Large intestine (tissue), 3 donors: ENCODE measurements around the gene CMBL. TPM values are rescaled to one million over a fixed set of nuclear protein-coding genes. Genes with fewer than 3 reads are reported as not detected.

Experiments
- DNase-seq, 2 donors: peaks; one replicate each; pipeline versions ENCODE4 v3.0.0 to v3.0.0-alpha.2; 2013
- H3K27ac ChIP-seq: one replicate; pipeline ENCODE4 v1.5.1; 2013; ENCODE audit warnings: low read length
- H3K27me3 ChIP-seq: 2 replicates; pipeline ENCODE4 v1.6.1; 2013; ENCODE audit warnings: low read length; ENCODE audit not compliant: control insufficient read depth, insufficient read depth
- H3K36me3 ChIP-seq: 2 replicates; pipeline ENCODE4 v1.6.1; 2013; ENCODE audit warnings: low read length; ENCODE audit not compliant: control insufficient read depth, insufficient read depth
- H3K4me1 ChIP-seq: one replicate; pipeline ENCODE4 v1.6.1; 2013; ENCODE audit warnings: low read length; ENCODE audit not compliant: control insufficient read depth, insufficient read depth
- H3K4me3 ChIP-seq: one replicate; pipeline ENCODE4 v1.5.1; 2013; ENCODE audit warnings: low read length
- H3K9me3 ChIP-seq: one replicate; pipeline ENCODE4 v1.6.1; 2013; ENCODE audit warnings: mild to moderate bottlenecking, low read depth, low read length, moderate library complexity; ENCODE audit not compliant: control insufficient read depth
- WGBS: methylation state at CpG from one replicate; pipeline ENCODE4 v1.1.5; 2013; ENCODE audit warnings: low lambda C conversion rate; ENCODE audit not compliant: insufficient coverage; 5-methylcytosine and 5-hydroxymethylcytosine counted together
- polyA plus RNA-seq: library from polyadenylated mRNA; unstranded; fragments of 120-200 nt; gene quantifications from one replicate; pipeline ENCODE4 v1.2.1, GENCODE V29; 2013

The CMBL gene
- polyA plus RNA-seq, 1 donor = 61.2 TPM

GRCh38 chr5:10246761-10247160 is 60.9 kb downstream of the CMBL start:
- whole genome bisulfite sequencing = 100% methylated on average over 2 of the region's 3 CpGs
- H3K4me3 ChIP-seq = no peak overlapping the region
- no peak overlapping the region for H3K27ac ChIP-seq
- no peak for DNase-seq
- peaks cover 9% of the 10 kb centered on the region for H3K4me1 ChIP-seq
- no peaks in the 10 kb centered on the region for H3K9me3 ChIP-seq
- no peaks in the 10 kb centered on the region for H3K27me3 ChIP-seq
- peaks cover under 1% of the 10 kb centered on the region for H3K36me3 ChIP-seq

GRCh38 chr5:10244342-10244944 is 63.3 kb downstream of the CMBL start:
- no peak overlapping the region for H3K4me3 ChIP-seq
- no CpG with 5 or more reads among the region's 10 CpGs for WGBS
- H3K4me1 ChIP-seq = peaks cover 6% of the 10 kb centered on the region
- no peaks in the 10 kb centered on the region for H3K36me3 ChIP-seq
- H3K27ac ChIP-seq = no peak overlapping the region
- peak; percentile 34 to 72 for DNase-seq
- no peaks in the 10 kb centered on the region for H3K27me3 ChIP-seq
- no peaks in the 10 kb centered on the region for H3K9me3 ChIP-seq

DNA sequence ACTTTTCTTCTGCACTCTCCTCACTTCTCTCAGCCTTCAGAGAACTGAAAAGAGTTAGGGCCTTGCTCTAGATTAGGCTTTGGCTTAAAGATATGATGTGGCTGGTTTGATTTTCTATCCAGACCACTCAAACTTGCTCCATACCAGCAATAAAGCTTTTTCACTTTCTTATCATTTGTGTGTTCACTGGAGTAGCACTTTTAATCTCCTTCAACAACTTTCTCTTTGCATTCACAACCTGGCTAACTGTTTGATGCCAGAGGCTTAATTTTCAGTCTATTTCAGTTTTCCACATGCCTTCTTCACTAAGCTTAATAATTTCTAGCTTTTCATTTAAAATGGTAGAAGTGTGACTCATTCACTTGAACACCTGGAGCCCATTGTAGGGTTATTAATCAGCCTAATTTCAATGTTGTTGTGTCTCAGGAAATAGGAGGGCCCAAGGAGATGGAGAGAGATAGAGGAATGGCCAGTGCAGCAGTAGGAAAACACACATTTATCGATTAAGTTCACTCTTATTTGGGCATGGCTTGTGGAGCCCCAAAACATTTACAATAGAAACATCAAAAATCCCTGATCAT is 64.0 kb downstream of the CMBL start:
- H3K27ac ChIP-seq = no peak overlapping the region
- no CpG with 5 or more reads among the region's 1 CpG for WGBS
- DNase-seq = no peak

GRCh38 chr5:10235350-10235749 is 72.4 kb downstream of the CMBL start:
- no peaks in the 10 kb centered on the region for H3K9me3 ChIP-seq
- H3K4me3 ChIP-seq = no peak overlapping the region
- no peaks in the 10 kb centered on the region for H3K27me3 ChIP-seq
- peaks cover 29% of the 10 kb centered on the region for H3K36me3 ChIP-seq
- WGBS = 83% methylated on average over 2 of the region's 8 CpGs
- H3K27ac ChIP-seq = no peak overlapping the region
- DNase-seq = no peak
- H3K4me1 ChIP-seq = no peaks in the 10 kb centered on the region

More for the DNA sequence above, 64.0 kb downstream of the CMBL start:
- H3K27me3 ChIP-seq = no peaks in the 10 kb centered on the region
- H3K36me3 ChIP-seq = peaks cover 3% of the 10 kb centered on the region
- H3K4me3 ChIP-seq = no peak overlapping the region
- no peaks in the 10 kb centered on the region for H3K9me3 ChIP-seq
- H3K4me1 ChIP-seq = peaks cover 3% of the 10 kb centered on the region

- Histone ChIP-seq H3K4me1 (no peaks in the 10 kb centered on the region), H3K4me3 (no peak overlapping the region), H3K27ac (no peak overlapping the region), H3K36me3 (peaks cover 26% of the 10 kb centered on the region), H3K9me3 (no peaks in the 10 kb centered on the region), H3K27me3 (no peaks in the 10 kb centered on the region)
- 49% methylated on average over 2 of the region's 7 CpGs for WGBS
- DNase-seq = peak in 1 of 2 donors; percentile 33
Observed at GRCh38 chr5:10233505-10233904, 74.2 kb downstream of the CMBL start.

DNA sequence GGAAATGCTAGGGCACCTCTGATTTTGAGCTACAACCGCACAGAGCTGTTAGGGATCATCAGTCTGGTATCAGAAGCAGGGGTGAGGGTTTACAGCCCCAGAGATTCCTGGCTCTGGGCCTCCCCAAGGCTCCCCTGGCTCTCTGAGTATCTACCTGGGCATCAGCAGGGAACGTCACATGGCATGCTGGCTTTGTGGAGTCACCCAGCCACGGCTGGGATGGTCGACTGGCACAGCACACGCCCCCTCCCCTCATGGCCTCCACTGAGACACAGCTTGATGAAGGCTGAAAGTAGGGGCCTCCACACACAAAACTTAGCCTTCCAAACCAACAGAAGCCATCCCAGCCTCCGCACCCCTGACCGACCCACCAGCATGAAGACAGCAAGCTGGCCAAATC is 74.7 kb downstream of the CMBL start:
- H3K27ac ChIP-seq = no peak overlapping the region
- no peak for DNase-seq
- peaks cover 23% of the 10 kb centered on the region for H3K36me3 ChIP-seq
- no peaks in the 10 kb centered on the region for H3K4me1 ChIP-seq
- no CpG with 5 or more reads among the region's 7 CpGs for WGBS
- no peaks in the 10 kb centered on the region for H3K27me3 ChIP-seq
- no peaks in the 10 kb centered on the region for H3K9me3 ChIP-seq
- no peak overlapping the region for H3K4me3 ChIP-seq

DNA sequence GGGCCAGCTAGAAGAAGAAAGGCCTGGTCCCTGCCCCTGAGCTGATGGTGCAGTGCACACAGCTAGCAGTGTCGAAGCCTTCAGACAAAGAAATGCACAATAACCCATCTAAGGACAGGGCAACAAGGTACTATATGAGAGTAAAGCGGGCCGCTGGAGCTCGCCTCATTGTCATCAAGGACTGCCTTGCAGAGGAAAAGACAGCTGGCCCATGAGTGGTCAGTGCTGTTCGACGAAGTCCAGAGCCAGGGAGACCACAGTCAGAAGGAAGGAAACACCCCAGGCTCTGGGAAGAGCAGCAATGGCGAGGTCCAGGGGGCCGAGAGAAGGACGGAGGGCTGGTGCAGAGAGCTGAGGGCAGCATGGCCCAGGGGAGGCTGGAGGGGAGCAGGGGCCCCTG is 75.3 kb downstream of the CMBL start:
- no peaks in the 10 kb centered on the region for H3K27me3 ChIP-seq
- no peak overlapping the region for H3K4me3 ChIP-seq
- no CpG with 5 or more reads among the region's 9 CpGs for WGBS
- no peak for DNase-seq
- H3K9me3 ChIP-seq = no peaks in the 10 kb centered on the region
- no peaks in the 10 kb centered on the region for H3K4me1 ChIP-seq
- no peak overlapping the region for H3K27ac ChIP-seq
- H3K36me3 ChIP-seq = peaks cover 20% of the 10 kb centered on the region

- Histone ChIP-seq H3K27me3 (no peaks in the 10 kb centered on the region), H3K36me3 (peaks cover 13% of the 10 kb centered on the region), H3K4me1 (no peaks in the 10 kb centered on the region), H3K27ac (no peak overlapping the region), H3K9me3 (peaks cover 2% of the 10 kb centered on the region), H3K4me3 (no peak overlapping the region)
- DNase-seq = no peak
- 93% methylated on average over 5 of the region's 11 CpGs for WGBS
Observed at GRCh38 chr5:10229306-10230048, 78.2 kb downstream of the CMBL start.

DNA sequence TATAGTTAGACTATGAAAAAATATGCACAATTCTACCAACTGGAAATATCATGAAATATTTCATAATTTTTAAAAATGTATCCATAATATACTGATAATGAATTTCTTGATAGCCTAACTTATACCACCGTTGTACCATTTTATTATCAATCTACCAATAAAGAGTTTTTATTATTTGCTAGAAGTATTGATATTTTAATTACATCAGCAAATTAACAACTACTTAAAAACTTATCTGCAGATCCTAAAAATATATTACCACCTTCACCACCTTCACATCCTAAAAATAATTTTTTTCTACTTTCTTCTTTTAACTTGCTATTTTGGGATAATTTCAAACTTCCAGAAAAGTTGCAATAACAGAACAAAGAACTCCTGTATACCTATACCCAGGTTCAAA is 79.4 kb downstream of the CMBL start:
- Histone ChIP-seq H3K36me3 (peaks cover 11% of the 10 kb centered on the region), H3K4me1 (no peaks in the 10 kb centered on the region), H3K27me3 (no peaks in the 10 kb centered on the region), H3K9me3 (peaks cover 13% of the 10 kb centered on the region), H3K27ac (no peak overlapping the region), H3K4me3 (no peak overlapping the region)
- DNase-seq = no peak
- WGBS = 86% methylated on average over 1 of the region's 1 CpG
